ENCODE results near the gene GSDMA. TPM values are rescaled to one million over a fixed set of nuclear protein-coding genes. Genes with fewer than 3 reads are reported as not detected.

The GSDMA gene
- 100 to 1,000 TPM in 2 of 4 donors, 10 to 100 TPM in 2; 26.7 to 156 (median 105) TPM for total RNA-seq

- no peaks in the 10 kb centered on the region for H3K9me3 ChIP-seq
- peaks cover 4% of the 10 kb centered on the region for H3K4me1 ChIP-seq
- H3K4me3 ChIP-seq, result no peak within 1 kb of the TSS
- H3K27me3 ChIP-seq, result peaks cover 3% of the 10 kb centered on the region
- no peak within 1 kb of the TSS for H3K27ac ChIP-seq
- no peak for DNase-seq (ENCODE audit: low spot score in 2 of 2)
- H3K36me3 ChIP-seq, result no peaks in the 10 kb centered on the region
- 66% methylated on average over 6 of the region's 6 CpGs for WGBS
- no peak for TF ChIP-seq POLR2AphosphoS5 (IDR thresholded peaks at IDR 0.05)
Observed at GRCh38 chr17:39962642-39963220, at the start of gene GSDMA. Gene GSDMA (plus strand): TSS chr17:39963004. CDS start chr17:39965688, 2,684 bp downstream.

- DNase-seq (ENCODE audit: low spot score in 2 of 2), result no peak
- H3K9me3 ChIP-seq, result no peaks in the 10 kb centered on the region
- TF ChIP-seq EP300 (IDR thresholded peaks at IDR 0.05) (no peak), POLR2A (IDR thresholded peaks at IDR 0.05) (no peak), POLR2AphosphoS5 (IDR thresholded peaks at IDR 0.05) (no peak), CTCF (IDR thresholded peaks at IDR 0.05) (no peak)
- 88% methylated on average over 3 of the region's 3 CpGs for WGBS
- H3K4me1 ChIP-seq, result no peaks in the 10 kb centered on the region
- no peak overlapping the region for H3K4me3 ChIP-seq
- no peaks in the 10 kb centered on the region for H3K27me3 ChIP-seq
- peaks cover 13% of the 10 kb centered on the region for H3K36me3 ChIP-seq
- no peak overlapping the region for H3K27ac ChIP-seq
Observed at GRCh38 chr17:39913989-39914388, 48.8 kb upstream of the GSDMA start.

- H3K27me3 ChIP-seq, result no peaks in the 10 kb centered on the region
- DNase-seq (ENCODE audit: low spot score in 2 of 2), result no peak
- H3K4me1 ChIP-seq, result no peaks in the 10 kb centered on the region
- WGBS, result 87% methylated on average over 4 of the region's 4 CpGs
- H3K36me3 ChIP-seq, result peaks cover 11% of the 10 kb centered on the region
- H3K27ac ChIP-seq, result no peak overlapping the region
- TF ChIP-seq POLR2A (IDR thresholded peaks at IDR 0.05) (no peak), CTCF (IDR thresholded peaks at IDR 0.05) (no peak), POLR2AphosphoS5 (IDR thresholded peaks at IDR 0.05) (no peak), EP300 (IDR thresholded peaks at IDR 0.05) (no peak)
- no peaks in the 10 kb centered on the region for H3K9me3 ChIP-seq
- H3K4me3 ChIP-seq, result no peak overlapping the region
Observed at GRCh38 chr17:39915559-39915958, 47.2 kb upstream of the GSDMA start.

- no peak for DNase-seq (ENCODE audit: low spot score in 2 of 2)
- no peaks in the 10 kb centered on the region for H3K4me1 ChIP-seq
- H3K9me3 ChIP-seq, result no peaks in the 10 kb centered on the region
- no peak overlapping the region for H3K27ac ChIP-seq
- TF ChIP-seq EP300 (IDR thresholded peaks at IDR 0.05) (no peak), POLR2A (IDR thresholded peaks at IDR 0.05) (no peak), CTCF (IDR thresholded peaks at IDR 0.05) (no peak), POLR2AphosphoS5 (IDR thresholded peaks at IDR 0.05) (no peak)
- WGBS, result 83% methylated on average over 7 of the region's 7 CpGs
- peaks cover 22% of the 10 kb centered on the region for H3K36me3 ChIP-seq
- no peaks in the 10 kb centered on the region for H3K27me3 ChIP-seq
- H3K4me3 ChIP-seq, result no peak overlapping the region
Observed at GRCh38 chr17:39916918-39917317, 45.9 kb upstream of the GSDMA start.

- Histone ChIP-seq H3K9me3 (no peaks in the 10 kb centered on the region), H3K4me1 (peaks cover 3% of the 10 kb centered on the region), H3K27me3 (no peaks in the 10 kb centered on the region), H3K27ac (no peak overlapping the region), H3K36me3 (peaks cover 44% of the 10 kb centered on the region), H3K4me3 (no peak overlapping the region)
- no peak for DNase-seq (ENCODE audit: low spot score in 2 of 2)
- 96% methylated on average over 9 of the region's 9 CpGs for WGBS
- TF ChIP-seq POLR2AphosphoS5 (IDR thresholded peaks at IDR 0.05) (no peak), EP300 (IDR thresholded peaks at IDR 0.05) (no peak), POLR2A (IDR thresholded peaks at IDR 0.05) (no peak), CTCF (IDR thresholded peaks at IDR 0.05) (no peak)
Observed at GRCh38 chr17:39919087-39919683, 43.6 kb upstream of the GSDMA start.

Data from suprapubic skin (tissue), 4 donors.